ENCODE measurements around the gene DUSP5.

- TF ChIP-seq CTCF (IDR thresholded peaks at IDR 0.05) (no peak), POLR2AphosphoS5 (IDR thresholded peaks at IDR 0.05) (peak; percentile 96 to 98 (median 96))
Observed at GRCh38 chr10:110497438-110498086, at the start of gene DUSP5.

Measured in transverse colon (tissue), 4 donors.